Ascending aorta (tissue), 2 donors: ENCODE measurements around the gene NDUFA11. TPM values are rescaled to one million over a fixed set of nuclear protein-coding genes. Genes with fewer than 3 reads are reported as not detected.
A peak's percentile ranks its signal among the peaks of the same experiment; 100 is the strongest.

Experiments used
- DNase-seq, 2 donors: peaks; one replicate each; pipeline ENCODE4 v3.0.0-alpha.2; 2019; ENCODE audit warnings: low spot score in 2 of 2
- H3K27ac ChIP-seq, 2 donors: fragments of 200-600 bp; sonication (generic); one replicate each; pipeline ENCODE4 v1.5.1; 2016 to 2017; ENCODE audit warnings: mild to moderate bottlenecking in 1 of 2
- H3K27me3 ChIP-seq: fragments of 200-600 bp; sonication (generic); one replicate; pipeline ENCODE4 v1.5.1; 2017
- H3K36me3 ChIP-seq, 2 donors: fragments of 200-600 bp; sonication (generic); one replicate each; pipeline ENCODE4 v1.5.1; 2016
- H3K4me1 ChIP-seq, 2 donors: fragments of 200-600 bp; sonication (generic); one replicate each; pipeline ENCODE4 v1.5.1; 2016 to 2017; ENCODE audit warnings: mild to moderate bottlenecking in 1 of 2
- H3K4me3 ChIP-seq, 2 donors: fragments of 200-600 bp; sonication (generic); one replicate each; pipeline ENCODE4 v1.5.1; 2016 to 2017; ENCODE audit warnings: mild to moderate bottlenecking in 1 of 2
- H3K9me3 ChIP-seq, 2 donors: fragments of 200-600 bp; sonication (generic); one replicate each; pipeline ENCODE4 v1.5.1; 2016
- intact Hi-C: fragments of 100-400 bp; cut with DNase I; formaldehyde crosslinking; loops from one replicate; pipeline ENCODE4 v1.15.1; 2023
- total RNA-seq: library from RNA; depleted of rRNA; stranded (reverse); fragments of >200 nt; gene quantifications from one replicate; pipeline ENCODE4 v1.1.0, GENCODE V29; 2016
- TF ChIP-seq, protein P1 (sequence below), 3 experiments: fragments of 200-600 bp in 2 of 3; fragments of 450-650 bp in 1 of 3; sonication (generic) in 2 of 3; IDR thresholded peaks; one replicate each; pipeline ENCODE4 v1.5.1; 2016 to 2019; ENCODE audit warnings: antibody characterized with exemption in 3 of 3, mild to moderate bottlenecking in 1 of 3, moderate library complexity in 1 of 3

NDUFA11 gene
- total RNA-seq, 1 donor from 2014 or later = 205 TPM

DNA sequence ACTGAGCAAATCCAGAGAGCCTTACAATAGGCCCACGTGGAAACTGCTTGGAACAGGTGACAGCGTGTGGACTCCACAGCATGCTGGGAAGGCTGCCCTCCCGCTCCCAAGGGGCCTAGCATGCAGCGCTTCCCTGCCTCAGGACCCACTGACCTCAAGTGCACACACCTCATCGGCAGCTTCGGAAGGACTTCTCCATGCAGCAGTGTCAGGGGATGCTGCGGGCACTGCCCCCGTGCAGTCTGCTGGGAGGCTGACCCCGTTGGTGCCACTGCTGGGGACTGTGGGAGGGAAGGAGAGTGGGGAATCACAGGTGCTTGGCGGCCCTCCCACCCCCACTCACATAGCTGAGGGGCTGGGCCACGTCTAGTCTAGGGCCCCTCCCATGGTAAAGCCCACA lies 27.7 kb upstream of the NDUFA11 start:
- Histone ChIP-seq H3K36me3 (peaks cover 67 to 80% of the 10 kb centered on the region in 2 donors), H3K9me3 (no peaks in the 10 kb centered on the region), H3K4me1 (peaks cover 0 to 11% of the 10 kb centered on the region in 2 donors), H3K27me3 (no peaks in the 10 kb centered on the region), H3K4me3 (no peak overlapping the region), H3K27ac (no peak overlapping the region)
- intact Hi-C loops = no loop called here
- no peak for DNase-seq
- TF ChIP-seq, protein P1, sequence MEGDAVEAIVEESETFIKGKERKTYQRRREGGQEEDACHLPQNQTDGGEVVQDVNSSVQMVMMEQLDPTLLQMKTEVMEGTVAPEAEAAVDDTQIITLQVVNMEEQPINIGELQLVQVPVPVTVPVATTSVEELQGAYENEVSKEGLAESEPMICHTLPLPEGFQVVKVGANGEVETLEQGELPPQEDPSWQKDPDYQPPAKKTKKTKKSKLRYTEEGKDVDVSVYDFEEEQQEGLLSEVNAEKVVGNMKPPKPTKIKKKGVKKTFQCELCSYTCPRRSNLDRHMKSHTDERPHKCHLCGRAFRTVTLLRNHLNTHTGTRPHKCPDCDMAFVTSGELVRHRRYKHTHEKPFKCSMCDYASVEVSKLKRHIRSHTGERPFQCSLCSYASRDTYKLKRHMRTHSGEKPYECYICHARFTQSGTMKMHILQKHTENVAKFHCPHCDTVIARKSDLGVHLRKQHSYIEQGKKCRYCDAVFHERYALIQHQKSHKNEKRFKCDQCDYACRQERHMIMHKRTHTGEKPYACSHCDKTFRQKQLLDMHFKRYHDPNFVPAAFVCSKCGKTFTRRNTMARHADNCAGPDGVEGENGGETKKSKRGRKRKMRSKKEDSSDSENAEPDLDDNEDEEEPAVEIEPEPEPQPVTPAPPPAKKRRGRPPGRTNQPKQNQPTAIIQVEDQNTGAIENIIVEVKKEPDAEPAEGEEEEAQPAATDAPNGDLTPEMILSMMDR (IDR thresholded peaks at IDR 0.05) = no peak

DNA sequence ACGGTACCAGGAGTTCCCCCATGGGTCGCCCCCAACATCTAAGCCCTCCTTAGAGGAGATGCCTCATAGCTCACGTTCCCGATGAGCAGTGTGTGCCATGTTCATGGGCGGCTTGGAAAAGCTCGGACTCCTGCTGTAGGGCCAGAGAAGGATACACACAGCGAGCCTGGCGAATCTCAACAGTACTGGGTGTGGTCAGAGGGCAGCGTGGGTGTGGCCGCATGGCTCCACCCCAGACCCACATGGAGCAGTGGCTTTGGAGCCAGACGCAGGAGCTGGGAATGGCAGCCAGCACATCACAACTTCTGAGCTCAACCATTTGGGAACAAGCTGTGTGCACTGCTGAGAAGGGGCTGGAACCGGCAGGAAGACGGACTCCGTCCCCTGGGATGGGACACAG lies 26.0 kb upstream of the NDUFA11 start:
- DNase-seq = no peak
- H3K4me3 ChIP-seq = no peak overlapping the region
- peaks cover 79 to 93% of the 10 kb centered on the region in 2 donors for H3K36me3 ChIP-seq
- intact Hi-C loops = no loop called here
- no peaks in the 10 kb centered on the region for H3K9me3 ChIP-seq
- no peaks in the 10 kb centered on the region for H3K27me3 ChIP-seq
- TF ChIP-seq, protein P1 (IDR thresholded peaks at IDR 0.05) = no peak
- no peak overlapping the region for H3K27ac ChIP-seq
- H3K4me1 ChIP-seq = peaks cover 0 to 14% of the 10 kb centered on the region in 2 donors

DNA sequence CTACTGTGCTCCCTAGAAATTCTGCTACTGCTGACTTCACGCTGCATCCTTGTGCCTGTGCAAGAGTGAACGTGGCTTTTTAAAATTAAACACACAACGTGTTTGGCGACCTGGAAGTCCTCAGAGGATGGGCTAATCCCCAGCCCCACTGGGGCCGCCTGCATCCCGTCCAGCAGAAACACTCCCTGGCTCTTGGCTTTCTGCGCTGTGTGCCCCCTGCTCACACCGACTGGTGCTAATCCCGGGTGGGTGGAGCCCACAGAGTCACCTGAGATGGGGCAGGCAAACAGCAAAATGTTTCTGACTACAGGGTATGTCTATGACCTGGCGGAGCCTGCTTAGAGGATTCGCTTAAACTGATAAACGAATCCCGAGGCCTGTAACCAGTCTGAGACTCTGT lies 25.6 kb upstream of the NDUFA11 start:
- Histone ChIP-seq H3K27me3 (no peaks in the 10 kb centered on the region), H3K4me3 (no peak overlapping the region), H3K4me1 (peaks cover 0 to 14% of the 10 kb centered on the region in 2 donors), H3K36me3 (peaks cover 84 to 98% of the 10 kb centered on the region in 2 donors), H3K27ac (no peak overlapping the region), H3K9me3 (no peaks in the 10 kb centered on the region)
- TF ChIP-seq, protein P1 (IDR thresholded peaks at IDR 0.05) = no peak
- no peak for DNase-seq
- intact Hi-C loops = no loop called here

DNA sequence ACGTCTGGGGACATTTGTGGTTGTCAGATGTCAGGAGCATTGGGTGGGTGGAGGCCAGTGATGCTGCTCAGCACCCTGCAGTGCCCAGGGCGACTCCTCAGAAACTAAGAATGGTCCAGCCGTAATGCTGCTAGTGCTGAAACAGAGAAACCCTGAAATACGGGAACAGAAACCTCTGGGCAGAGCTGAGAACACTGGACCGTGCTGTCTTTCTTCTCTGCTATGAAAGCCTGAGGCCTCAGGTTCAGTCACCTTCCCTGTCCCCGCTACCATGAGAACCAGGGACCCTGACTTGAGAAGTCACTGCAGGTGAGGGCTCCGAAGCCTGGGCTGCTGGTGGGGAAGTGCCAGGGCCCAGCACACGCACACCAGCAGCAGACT lies 23.8 kb upstream of the NDUFA11 start:
- Histone ChIP-seq H3K4me1 (peaks cover 0 to 14% of the 10 kb centered on the region in 2 donors), H3K9me3 (no peaks in the 10 kb centered on the region), H3K27me3 (no peaks in the 10 kb centered on the region), H3K36me3 (peaks cover 89 to 100% of the 10 kb centered on the region in 2 donors), H3K27ac (peak overlapping the region; percentile 41 to 70), H3K4me3 (no peak overlapping the region)
- no peak for DNase-seq
- intact Hi-C loops = no loop called here
- TF ChIP-seq, protein P1 (IDR thresholded peaks at IDR 0.05) = no peak

DNA sequence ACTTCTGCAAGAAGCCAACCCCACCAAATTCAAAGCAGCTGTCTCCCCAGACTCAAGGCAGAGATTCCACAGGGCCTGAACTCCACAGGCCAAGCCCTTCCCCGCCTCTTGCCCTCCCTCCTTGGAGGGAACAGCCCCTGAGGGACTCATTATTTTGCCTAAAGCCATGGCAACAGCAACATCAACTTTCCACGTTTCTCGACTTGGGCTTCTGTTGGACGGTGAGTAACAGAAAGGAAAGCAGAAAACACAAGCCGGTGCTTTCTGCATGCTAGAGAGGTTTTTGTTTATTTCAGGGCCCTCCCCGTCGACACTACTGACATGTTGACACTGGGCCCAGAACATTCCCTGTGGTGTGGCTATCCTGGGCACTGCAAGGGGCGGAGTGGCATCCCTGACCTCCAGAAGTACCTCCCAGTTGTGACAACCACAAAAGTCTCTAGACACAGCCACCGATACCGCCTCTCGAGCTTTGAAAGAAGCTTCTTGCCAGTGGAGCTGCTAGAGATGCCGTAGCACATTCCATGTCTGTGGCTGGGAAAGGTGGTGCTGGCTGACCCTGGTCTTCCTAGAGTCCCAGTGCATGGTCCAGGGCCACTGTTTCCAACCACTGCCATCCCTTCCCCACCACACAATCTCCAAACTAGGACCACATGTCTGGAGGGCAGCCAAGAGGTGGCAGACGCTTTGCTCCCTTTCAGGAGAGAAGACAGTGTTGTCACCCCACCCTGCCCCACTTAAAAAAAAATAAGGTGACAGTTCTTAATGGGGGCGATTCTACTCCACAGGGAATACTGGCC lies 23.3 kb upstream of the NDUFA11 start:
- intact Hi-C loops = no loop called here
- peaks cover 0 to 14% of the 10 kb centered on the region in 2 donors for H3K4me1 ChIP-seq
- TF ChIP-seq, protein P1 (IDR thresholded peaks at IDR 0.05) = no peak
- H3K4me3 ChIP-seq = no peak overlapping the region
- DNase-seq = peak in 1 of 2 donors; percentile 83
- peaks cover 91 to 100% of the 10 kb centered on the region in 2 donors for H3K36me3 ChIP-seq
- no peaks in the 10 kb centered on the region for H3K27me3 ChIP-seq
- H3K27ac ChIP-seq = peak overlapping the region; percentile 41 to 70
- no peaks in the 10 kb centered on the region for H3K9me3 ChIP-seq
